Stomach (tissue), 19 donors: ENCODE data around the gene SLK. TPM values are rescaled to one million over a fixed set of nuclear protein-coding genes. Genes with fewer than 3 reads are reported as not detected.

Experiments used
- DNase-seq, 2 donors: peaks; one replicate each; pipeline versions ENCODE4 v3.0.0 to v3.0.0-alpha.2; 2013 to 2019
- H3K27ac ChIP-seq, 5 donors: fragments of 200-600 bp in 4 of 5; sonication (generic) in 4 of 5; one replicate each; pipeline ENCODE4 v1.5.1; 2013 to 2019; ENCODE audit warnings: mild to moderate bottlenecking in 1 of 5, moderate library complexity in 1 of 5
- H3K27me3 ChIP-seq, 3 donors: fragments of 200-600 bp; sonication (generic); one replicate each; pipeline ENCODE4 v1.5.1; 2017 to 2019; ENCODE audit warnings: mixed run types in 1 of 3
- H3K36me3 ChIP-seq, 4 donors: fragments of 200-600 bp; sonication (generic); 1 replicate in 3 of 4; 2 replicates in 1 of 4; pipeline ENCODE4 v1.5.1; 2016 to 2019
- H3K4me1 ChIP-seq, 4 donors: fragments of 200-600 bp; sonication (generic); one replicate each; pipeline ENCODE4 v1.5.1; 2016 to 2019
- H3K4me3 ChIP-seq, 4 donors: fragments of 200-600 bp; sonication (generic) in 3 of 4; one replicate each; pipeline ENCODE4 v1.5.1; 2016 to 2019; ENCODE audit warnings: mild to moderate bottlenecking in 1 of 4
- H3K9me3 ChIP-seq, 4 donors: fragments of 200-600 bp; sonication (generic); one replicate each; pipeline ENCODE4 v1.5.1; 2016 to 2019
- EP300 ChIP-seq: sonication (generic); formaldehyde crosslinking; IDR thresholded peaks from one replicate; pipeline ENCODE4 v1.6.1; 2017; ENCODE audit warnings: antibody characterized with exemption
- POLR2A ChIP-seq, 4 donors: fragments of 450-650 bp; IDR thresholded peaks; one replicate each; pipeline ENCODE4 v1.6.1; 2016; ENCODE audit warnings: antibody characterized with exemption in 4 of 4, control low read depth in 2 of 4, mild to moderate bottlenecking in 1 of 4, moderate library complexity in 1 of 4
- POLR2AphosphoS5 ChIP-seq, 3 donors: sonication (generic); formaldehyde crosslinking; IDR thresholded peaks; one replicate each; pipeline ENCODE4 v1.6.1; 2016; ENCODE audit warnings: antibody characterized with exemption in 3 of 3
- WGBS, 5 donors: extraction: QIAGEN DNeasy Blood & Tissue Kit in 3 of 5; methylation state at CpG; one replicate each; pipeline versions ENCODE4 v1.1.5 to v1.1.7; 2013 to 2018; 5-methylcytosine and 5-hydroxymethylcytosine counted together
- intact Hi-C: fragments of 100-400 bp; cut with DNase I; formaldehyde crosslinking; loops from one replicate; pipeline ENCODE4 v1.15.1; 2023; ENCODE audit warnings: low total_unique reads
- long read RNA-seq, 10 donors: transcript quantifications; one replicate each; lab custom pipeline, GENCODE V29; 2026
- polyA plus RNA-seq, 3 donors: library from polyadenylated mRNA; stranded (reverse); fragments of 200-250 nt; gene quantifications; one replicate each; pipeline ENCODE4 v1.2.3, GENCODE V29; 2013
- total RNA-seq, 5 donors: library from RNA; depleted of rRNA; stranded (reverse); fragments of >200 nt; gene quantifications; one replicate each; pipeline versions ENCODE4 v1.1.0 to v1.2.3, GENCODE V29; 2014 to 2016
- TF ChIP-seq, protein P1 (sequence below), 7 experiments: fragments of 450-650 bp in 4 of 7; fragments of 200-600 bp in 3 of 7; sonication (generic) in 3 of 7; IDR thresholded peaks; one replicate each; pipeline ENCODE4 v1.5.1; 2016 to 2019; ENCODE audit warnings: antibody characterized with exemption in 7 of 7, control low read depth in 2 of 7, mild to moderate bottlenecking in 1 of 7
- donor health status: healthy with polysubstance abuse.
- donor health status: Bipolar disorder and iron deficiency.
- donor health status: healthy.

The SLK gene
- total RNA-seq, result 10 to 100 TPM; 46.9 to 94.5 (median 61.3) TPM
- 10 to 100 TPM; 10.1 to 17.3 (median 11.4) TPM for polyA plus RNA-seq
- long read RNA-seq, donor 1, partial matches to known transcripts, result 8 of 8 reads
- long read RNA-seq, donor 1, other reads (novel, unspliced or antisense), result 0 of 8 reads
- long read RNA-seq, donor 2, full-length matches to known transcripts, result 4 of 12 reads
- long read RNA-seq, donor 2, partial matches to known transcripts, result 8 of 12 reads
- long read RNA-seq, donor 2, other reads (novel, unspliced or antisense), result 0 of 12 reads
- long read RNA-seq, donor 3, result 0 reads
- long read RNA-seq, donor 4, result 0 reads
- long read RNA-seq, donor 5, partial matches to known transcripts, result 9 of 9 reads
- long read RNA-seq, donor 5, other reads (novel, unspliced or antisense), result 0 of 9 reads
- long read RNA-seq, donor 6, full-length matches to known transcripts, result 2 of 46 reads
- long read RNA-seq, donor 6, partial matches to known transcripts, result 44 of 46 reads
- long read RNA-seq, donor 6, other reads (novel, unspliced or antisense), result 0 of 46 reads
- long read RNA-seq, donor 7, full-length matches to known transcripts, result 1 of 9 reads
- long read RNA-seq, donor 7, partial matches to known transcripts, result 8 of 9 reads
- long read RNA-seq, donor 7, other reads (novel, unspliced or antisense), result 0 of 9 reads
- long read RNA-seq, donor 8, full-length matches to known transcripts, result 1 of 1 reads
- long read RNA-seq, donor 8, partial matches to known transcripts, result 0 of 1 reads
- long read RNA-seq, donor 8, other reads (novel, unspliced or antisense), result 0 of 1 reads
- long read RNA-seq, donor 9, partial matches to known transcripts, result 6 of 6 reads
- long read RNA-seq, donor 9, other reads (novel, unspliced or antisense), result 0 of 6 reads
- long read RNA-seq, donor 10, full-length matches to known transcripts, result 1 of 1 reads
- long read RNA-seq, donor 10, partial matches to known transcripts, result 0 of 1 reads
- long read RNA-seq, donor 10, other reads (novel, unspliced or antisense), result 0 of 1 reads

DNA sequence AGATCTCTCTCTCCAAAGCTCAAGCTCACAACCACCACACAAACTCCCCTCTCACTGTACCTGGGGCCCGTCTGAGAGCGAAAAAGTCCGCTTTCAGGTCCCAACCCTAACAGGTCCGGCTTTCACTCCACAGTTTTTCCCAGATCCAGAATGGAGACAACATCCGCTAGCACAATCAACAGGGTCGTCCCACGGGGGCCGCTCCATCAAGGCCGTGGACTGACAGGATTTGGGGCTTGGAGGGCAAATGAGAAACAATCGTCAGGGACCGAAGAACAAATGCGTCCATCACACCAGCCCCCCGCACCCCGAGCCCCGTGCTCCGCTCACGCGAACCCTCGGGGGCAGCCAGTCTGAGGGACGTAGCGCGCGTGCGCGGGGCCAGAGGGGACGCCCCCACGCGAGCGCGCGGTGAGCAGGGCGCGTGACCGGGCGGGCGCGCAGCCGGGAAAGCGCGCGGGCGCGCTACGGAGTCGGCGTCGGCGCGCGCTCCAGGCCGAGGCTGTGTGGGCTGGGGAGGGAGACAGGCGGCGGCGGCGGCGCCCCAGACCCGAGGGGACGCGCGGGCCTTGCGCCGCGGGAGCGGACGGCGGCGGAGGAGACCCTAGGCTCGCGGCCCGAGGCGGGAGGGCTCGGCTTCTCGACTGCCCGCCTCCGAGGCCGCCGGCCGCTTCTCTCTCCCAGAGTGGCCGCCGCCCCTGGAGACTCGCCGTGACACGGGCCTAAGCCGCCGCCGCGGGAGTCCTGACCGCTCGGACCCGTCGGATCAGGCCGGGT, at the start of gene SLK:
TSS of gene SLK (plus strand) at position 470 of the 777 bp plus-strand sequence. CDS start 606 bp downstream, outside the sequence.
- no peaks in the 10 kb centered on the region for H3K27me3 ChIP-seq
- TF ChIP-seq EP300 (no peak), POLR2AphosphoS5 (IDR thresholded peaks at IDR 0.05) (peak; percentile 79 to 93 (median 92)), POLR2A (IDR thresholded peaks at IDR 0.05) (peak in 1 of 4 donors; percentile 17)
- DNase-seq, result peak; percentile 85 to 95
- H3K36me3 ChIP-seq, result no peaks in the 10 kb centered on the region
- peak within 1 kb of the TSS; percentile 94 to 100 (median 98) for H3K27ac ChIP-seq
- H3K4me3 ChIP-seq, result peak within 1 kb of the TSS; percentile 79 to 99 (median 88)
- WGBS, 5 donors, result 0 to 1% (median 0%) methylated on average over 11 to 88 of the region's 92 CpGs
- H3K9me3 ChIP-seq, result no peaks in the 10 kb centered on the region
- intact Hi-C loops, result no loop called here
- peaks cover 12 to 49% (median 30%) of the 10 kb centered on the region in 4 donors for H3K4me1 ChIP-seq

DNA sequence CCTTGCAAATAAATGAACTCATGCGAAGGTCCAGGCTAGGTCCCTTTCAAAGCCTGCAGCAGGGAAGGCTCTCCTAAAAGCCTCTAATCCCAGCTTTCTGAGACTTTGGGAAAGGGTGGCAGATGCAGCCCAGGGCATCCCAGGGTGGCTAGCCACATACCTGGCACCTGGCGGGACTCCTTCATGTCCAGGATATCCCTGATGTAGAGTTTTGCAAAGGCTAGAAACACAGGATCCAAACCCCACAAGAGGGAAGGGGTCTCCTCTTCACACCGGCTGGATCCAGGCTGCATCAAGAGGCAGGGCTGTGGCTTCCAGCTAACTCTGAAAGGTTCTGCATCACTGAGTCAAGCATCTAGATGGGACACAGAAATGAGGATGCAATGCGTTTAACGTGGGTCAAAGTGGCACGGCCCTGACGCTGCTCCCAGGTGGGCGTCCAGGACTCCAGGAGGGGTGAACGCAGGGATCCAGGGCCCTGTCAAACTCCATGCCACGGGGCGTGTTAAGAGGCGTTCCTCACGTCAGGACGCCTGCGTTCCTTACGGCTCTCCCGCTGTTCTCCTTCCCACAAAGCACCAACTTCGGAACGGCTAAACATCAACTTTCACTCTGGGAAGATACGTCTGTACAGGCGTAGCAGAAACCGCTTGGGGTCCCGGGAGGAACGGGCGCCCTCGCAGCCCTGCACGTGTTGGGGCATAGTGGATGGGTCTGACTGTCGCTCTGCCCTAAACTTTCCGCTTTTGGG, 49.5 kb upstream of the SLK start:
- peak overlapping the region; percentile 92 to 98 (median 95) for H3K27ac ChIP-seq
- TF ChIP-seq, protein P1, sequence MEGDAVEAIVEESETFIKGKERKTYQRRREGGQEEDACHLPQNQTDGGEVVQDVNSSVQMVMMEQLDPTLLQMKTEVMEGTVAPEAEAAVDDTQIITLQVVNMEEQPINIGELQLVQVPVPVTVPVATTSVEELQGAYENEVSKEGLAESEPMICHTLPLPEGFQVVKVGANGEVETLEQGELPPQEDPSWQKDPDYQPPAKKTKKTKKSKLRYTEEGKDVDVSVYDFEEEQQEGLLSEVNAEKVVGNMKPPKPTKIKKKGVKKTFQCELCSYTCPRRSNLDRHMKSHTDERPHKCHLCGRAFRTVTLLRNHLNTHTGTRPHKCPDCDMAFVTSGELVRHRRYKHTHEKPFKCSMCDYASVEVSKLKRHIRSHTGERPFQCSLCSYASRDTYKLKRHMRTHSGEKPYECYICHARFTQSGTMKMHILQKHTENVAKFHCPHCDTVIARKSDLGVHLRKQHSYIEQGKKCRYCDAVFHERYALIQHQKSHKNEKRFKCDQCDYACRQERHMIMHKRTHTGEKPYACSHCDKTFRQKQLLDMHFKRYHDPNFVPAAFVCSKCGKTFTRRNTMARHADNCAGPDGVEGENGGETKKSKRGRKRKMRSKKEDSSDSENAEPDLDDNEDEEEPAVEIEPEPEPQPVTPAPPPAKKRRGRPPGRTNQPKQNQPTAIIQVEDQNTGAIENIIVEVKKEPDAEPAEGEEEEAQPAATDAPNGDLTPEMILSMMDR (IDR thresholded peaks at IDR 0.05), result no peak
- no peak for TF ChIP-seq EP300
- no peak for TF ChIP-seq POLR2AphosphoS5 (IDR thresholded peaks at IDR 0.05)
- TF ChIP-seq POLR2A (IDR thresholded peaks at IDR 0.05), result no peak
- 0 to 3% (median 1%) methylated on average over 29 of the region's 29 CpGs for whole genome bisulfite sequencing, 5 donors
- peaks cover 0 to 6% (median 3%) of the 10 kb centered on the region in 4 donors for H3K36me3 ChIP-seq
- H3K9me3 ChIP-seq, result no peaks in the 10 kb centered on the region
- peak; percentile 53 to 76 for DNase-seq
- peaks cover 14 to 52% (median 34%) of the 10 kb centered on the region in 4 donors for H3K4me1 ChIP-seq
- peak overlapping the region; percentile 52 to 66 (median 60) for H3K4me3 ChIP-seq
- intact Hi-C loops, result no loop called here
- H3K27me3 ChIP-seq, result no peaks in the 10 kb centered on the region

- no peaks in the 10 kb centered on the region for H3K27me3 ChIP-seq
- H3K36me3 ChIP-seq, result no peaks in the 10 kb centered on the region
- peak; percentile 50 to 96 (median 91) for TF ChIP-seq POLR2AphosphoS5 (IDR thresholded peaks at IDR 0.05)
- TF ChIP-seq EP300, result no peak
- TF ChIP-seq, protein P1 (IDR thresholded peaks at IDR 0.05), result peak in 1 of 7 experiments; percentile 10
- TF ChIP-seq POLR2A (IDR thresholded peaks at IDR 0.05), result peak in 2 of 4 donors; percentile 75 to 80
- H3K27ac ChIP-seq, result peak within 1 kb of the TSS; percentile 92 to 98 (median 95)
- 0 to 1% (median 1%) methylated on average over 6 to 53 of the region's 53 CpGs for WGBS, 5 donors
- intact Hi-C loops, result no loop called here
- peak within 1 kb of the TSS; percentile 52 to 66 (median 60) for H3K4me3 ChIP-seq
- peak; percentile 97 to 99 for DNase-seq
- no peaks in the 10 kb centered on the region for H3K9me3 ChIP-seq
- H3K4me1 ChIP-seq, result peaks cover 14 to 52% (median 34%) of the 10 kb centered on the region in 4 donors
Observed at GRCh38 chr10:103918053-103918846, 48.7 kb upstream of the SLK start, which contains the start of gene STN1. STN1 (minus strand) TSS chr10:103918184; CDS start chr10:103917594, 590 bp downstream.
